ENCODE measurements around the gene ZCCHC13. TPM values are rescaled to one million over a fixed set of nuclear protein-coding genes. Genes with fewer than 3 reads are reported as not detected.
"Not testable (repeated sequence)": the region's sequence is repeated elsewhere in the genome, so short reads cannot be mapped to it uniquely, and the experiment has no call there.

The ZCCHC13 gene
- total RNA-seq, 4 donors from 2014 or later, result not detected

DNA sequence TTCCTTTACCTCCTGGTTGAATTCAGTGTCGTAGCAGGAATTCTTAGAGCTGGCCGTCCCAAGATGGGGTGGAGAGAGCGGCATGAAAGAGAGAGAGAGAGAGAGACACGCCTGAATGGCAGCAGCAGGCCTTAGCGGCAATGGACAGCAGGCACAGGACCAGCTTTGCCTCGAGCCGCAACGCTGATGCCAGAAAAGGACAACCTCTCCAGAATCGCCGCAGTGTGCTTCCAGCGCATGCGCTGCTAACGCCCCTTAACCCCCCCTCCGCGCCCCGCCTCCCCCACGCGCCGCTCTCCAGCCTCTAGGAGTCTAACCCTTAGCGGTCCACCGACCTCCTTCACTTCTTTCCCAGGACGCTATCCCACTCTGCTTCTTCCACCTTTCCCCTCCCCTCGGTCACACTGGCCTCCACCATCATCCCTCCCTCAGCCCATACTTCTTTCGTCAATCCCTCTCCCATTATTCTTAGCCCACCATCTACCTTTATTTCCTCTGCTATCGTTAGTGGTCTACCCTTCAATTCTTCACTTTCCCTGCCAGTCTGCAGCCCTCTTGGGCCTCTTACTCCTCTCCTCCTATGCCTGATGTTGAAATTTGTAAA lies 10.5 kb upstream of the ZCCHC13 start:
- Histone ChIP-seq H3K27ac (peak overlapping the region; percentile 87 to 98 (median 90)), H3K36me3 (no peaks in the 10 kb centered on the region), H3K4me1 (peaks cover 0 to 8% (median 0%) of the 10 kb centered on the region in 3 donors), H3K4me3 (peak overlapping the region; percentile 62 to 83), H3K27me3 (no peaks in the 10 kb centered on the region), H3K9me3 (no peaks in the 10 kb centered on the region)
- ATAC-seq, result peak; percentile 79
- 1 to 21% methylated on average over 3 to 8 of the region's 25 CpGs for WGBS, 2 donors (ENCODE audit: low coverage in 1 of 2)
- TF ChIP-seq POLR2AphosphoS5 (IDR thresholded peaks at IDR 0.05) (peak; percentile 76), EP300 (IDR thresholded peaks at IDR 0.05) (no peak), POLR2A (IDR thresholded peaks at IDR 0.05) (peak; percentile 27 to 36)
- TF ChIP-seq, protein P1, sequence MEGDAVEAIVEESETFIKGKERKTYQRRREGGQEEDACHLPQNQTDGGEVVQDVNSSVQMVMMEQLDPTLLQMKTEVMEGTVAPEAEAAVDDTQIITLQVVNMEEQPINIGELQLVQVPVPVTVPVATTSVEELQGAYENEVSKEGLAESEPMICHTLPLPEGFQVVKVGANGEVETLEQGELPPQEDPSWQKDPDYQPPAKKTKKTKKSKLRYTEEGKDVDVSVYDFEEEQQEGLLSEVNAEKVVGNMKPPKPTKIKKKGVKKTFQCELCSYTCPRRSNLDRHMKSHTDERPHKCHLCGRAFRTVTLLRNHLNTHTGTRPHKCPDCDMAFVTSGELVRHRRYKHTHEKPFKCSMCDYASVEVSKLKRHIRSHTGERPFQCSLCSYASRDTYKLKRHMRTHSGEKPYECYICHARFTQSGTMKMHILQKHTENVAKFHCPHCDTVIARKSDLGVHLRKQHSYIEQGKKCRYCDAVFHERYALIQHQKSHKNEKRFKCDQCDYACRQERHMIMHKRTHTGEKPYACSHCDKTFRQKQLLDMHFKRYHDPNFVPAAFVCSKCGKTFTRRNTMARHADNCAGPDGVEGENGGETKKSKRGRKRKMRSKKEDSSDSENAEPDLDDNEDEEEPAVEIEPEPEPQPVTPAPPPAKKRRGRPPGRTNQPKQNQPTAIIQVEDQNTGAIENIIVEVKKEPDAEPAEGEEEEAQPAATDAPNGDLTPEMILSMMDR (IDR thresholded peaks at IDR 0.05), result peak in 1 of 4 experiments; percentile 12

DNA sequence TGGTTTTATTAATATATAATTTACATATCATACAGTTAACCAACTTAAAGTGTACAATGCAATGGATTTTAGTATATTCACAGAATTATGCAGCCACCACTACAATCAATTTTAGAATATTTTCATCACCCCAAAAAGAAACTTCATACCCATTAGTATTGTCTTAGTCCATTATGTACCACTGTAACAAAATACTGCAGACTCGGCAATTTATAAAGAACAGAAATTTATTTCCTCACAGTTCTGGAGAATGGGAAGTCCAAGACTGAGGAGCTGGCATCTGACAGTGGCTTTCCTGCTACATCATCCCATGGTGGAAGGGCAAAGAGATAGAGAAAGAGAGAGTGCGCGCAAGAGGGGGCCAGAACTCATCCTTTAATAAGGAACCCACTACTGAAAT lies 8.9 kb upstream of the ZCCHC13 start:
- ATAC-seq, result no peak
- Histone ChIP-seq H3K4me3 (no peak overlapping the region), H3K9me3 (no peaks in the 10 kb centered on the region), H3K27me3 (no peaks in the 10 kb centered on the region), H3K36me3 (no peaks in the 10 kb centered on the region), H3K4me1 (no peaks in the 10 kb centered on the region), H3K27ac (no peak overlapping the region)
- no peak for TF ChIP-seq POLR2A (IDR thresholded peaks at IDR 0.05)
- no peak for TF ChIP-seq EP300 (IDR thresholded peaks at IDR 0.05)
- TF ChIP-seq, protein P1 (IDR thresholded peaks at IDR 0.05), result no peak
- TF ChIP-seq POLR2AphosphoS5 (IDR thresholded peaks at IDR 0.05), result no peak
- WGBS, 2 donors (ENCODE audit: low coverage in 1 of 2), result 83 to 95% methylated on average over 1 to 3 of the region's 3 CpGs

DNA sequence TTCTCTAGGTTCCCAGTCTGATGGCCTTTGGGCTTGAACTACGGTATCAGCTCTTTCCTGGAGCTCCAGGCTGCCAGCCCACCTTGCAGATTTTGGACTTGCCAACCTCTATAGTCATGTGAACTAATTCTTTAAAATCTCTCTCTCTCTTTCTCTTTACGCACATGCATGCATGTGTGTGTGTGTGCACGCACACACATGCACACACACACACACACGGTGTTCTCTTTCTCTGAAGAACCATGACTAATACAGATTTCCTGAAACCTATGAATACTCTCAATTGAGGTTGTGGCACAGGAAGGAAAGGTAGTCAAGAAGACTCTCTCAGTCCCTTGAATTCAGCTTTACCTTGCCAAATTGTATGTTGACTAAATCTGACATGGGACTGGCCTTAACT lies 6.2 kb upstream of the ZCCHC13 start:
- no peak overlapping the region for H3K27ac ChIP-seq
- H3K36me3 ChIP-seq, result no peaks in the 10 kb centered on the region
- no peaks in the 10 kb centered on the region for H3K9me3 ChIP-seq
- no peak overlapping the region for H3K4me3 ChIP-seq
- no peak for TF ChIP-seq POLR2A (IDR thresholded peaks at IDR 0.05)
- no peak for TF ChIP-seq POLR2AphosphoS5 (IDR thresholded peaks at IDR 0.05)
- no peak for TF ChIP-seq EP300 (IDR thresholded peaks at IDR 0.05)
- TF ChIP-seq, protein P1 (IDR thresholded peaks at IDR 0.05), result no peak
- H3K4me1 ChIP-seq, result no peaks in the 10 kb centered on the region
- no peak for ATAC-seq
- WGBS, 2 donors (ENCODE audit: low coverage in 1 of 2), result 89 to 100% methylated on average over 1 to 2 of the region's 4 CpGs
- no peaks in the 10 kb centered on the region for H3K27me3 ChIP-seq

DNA sequence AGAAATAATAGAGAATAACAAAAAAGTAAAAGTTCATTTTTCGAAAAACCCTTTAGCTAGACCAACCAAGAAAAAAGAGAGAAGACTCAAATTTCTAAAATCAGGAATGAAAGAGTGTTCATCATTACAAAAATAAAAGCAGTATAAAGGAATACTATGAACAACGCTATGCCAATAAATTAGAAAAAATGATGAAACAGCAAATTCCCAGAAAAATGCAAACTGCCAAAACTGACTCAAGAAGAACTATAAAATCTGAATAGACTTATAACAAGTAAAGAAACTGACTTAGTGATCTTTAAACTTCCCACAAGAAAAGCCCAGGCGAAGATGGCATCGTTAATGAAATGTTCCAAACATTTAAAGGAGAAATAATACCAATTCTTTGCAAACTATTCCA lies 3.1 kb upstream of the ZCCHC13 start:
- H3K4me1 ChIP-seq, result no peaks in the 10 kb centered on the region
- WGBS, 2 donors (ENCODE audit: low coverage in 1 of 2), result 72 to 77% methylated on average over 2 to 4 of the region's 4 CpGs
- no peaks in the 10 kb centered on the region for H3K9me3 ChIP-seq
- TF ChIP-seq POLR2AphosphoS5 (IDR thresholded peaks at IDR 0.05), result no peak
- no peak for TF ChIP-seq POLR2A (IDR thresholded peaks at IDR 0.05)
- TF ChIP-seq, protein P1 (IDR thresholded peaks at IDR 0.05), result no peak
- no peak for TF ChIP-seq EP300 (IDR thresholded peaks at IDR 0.05)
- no peaks in the 10 kb centered on the region for H3K27me3 ChIP-seq
- no peak overlapping the region for H3K27ac ChIP-seq
- no peak for ATAC-seq
- H3K36me3 ChIP-seq, result no peaks in the 10 kb centered on the region
- H3K4me3 ChIP-seq, result no peak overlapping the region

DNA sequence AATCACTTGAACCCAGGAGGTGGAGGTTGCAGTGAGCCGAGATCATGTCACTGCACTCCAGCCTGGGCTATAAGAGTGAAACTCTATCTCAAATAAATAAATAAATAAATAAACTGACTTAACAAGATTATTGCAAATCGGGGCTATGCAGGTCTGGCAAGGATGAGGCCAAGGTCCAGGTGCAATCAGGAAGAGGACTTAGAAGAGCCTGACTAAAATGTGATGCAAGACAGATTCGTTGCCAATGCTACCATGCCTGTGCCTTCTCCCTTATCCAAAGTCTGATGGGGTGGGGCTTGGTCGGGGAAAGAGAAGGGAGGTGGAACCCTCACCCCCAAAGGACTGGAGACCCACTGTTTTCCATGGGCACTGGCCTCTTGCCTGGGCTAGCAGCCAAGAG lies 14.7 kb downstream of the ZCCHC13 start:
- no peaks in the 10 kb centered on the region for H3K27me3 ChIP-seq
- WGBS, 2 donors (ENCODE audit: low coverage in 1 of 2), result 80 to 94% methylated on average over 2 of the region's 4 CpGs
- H3K4me3 ChIP-seq, result no peak overlapping the region
- no peaks in the 10 kb centered on the region for H3K36me3 ChIP-seq
- ATAC-seq, result no peak
- no peaks in the 10 kb centered on the region for H3K4me1 ChIP-seq
- no peak overlapping the region for H3K27ac ChIP-seq
- H3K9me3 ChIP-seq, result no peaks in the 10 kb centered on the region
- no peak for TF ChIP-seq POLR2AphosphoS5 (IDR thresholded peaks at IDR 0.05)
- TF ChIP-seq POLR2A (IDR thresholded peaks at IDR 0.05), result no peak
- TF ChIP-seq, protein P1 (IDR thresholded peaks at IDR 0.05), result no peak
- TF ChIP-seq EP300 (IDR thresholded peaks at IDR 0.05), result no peak

DNA sequence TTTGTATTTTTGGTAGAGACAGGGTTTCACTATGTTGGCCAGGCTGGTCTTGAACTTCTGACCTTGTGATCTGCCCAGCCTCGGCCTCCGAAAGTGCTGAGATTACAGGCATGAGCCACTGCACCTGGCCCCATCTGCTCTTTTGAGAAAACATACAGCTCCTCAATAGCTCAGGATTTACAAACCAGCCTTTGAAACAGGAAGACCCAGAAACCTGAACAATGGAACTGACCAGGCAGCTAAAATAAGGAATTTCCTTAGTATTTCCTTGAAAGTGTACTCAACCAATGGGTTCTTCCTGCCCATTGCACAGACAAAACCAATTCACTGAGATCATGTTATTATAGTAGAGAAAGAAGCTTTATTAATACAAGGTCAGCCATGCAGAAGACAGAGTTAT lies 15.3 kb downstream of the ZCCHC13 start:
- not testable (repeated sequence) for H3K4me3 ChIP-seq, H3K4me1 ChIP-seq, H3K27ac ChIP-seq, H3K27me3 ChIP-seq, ATAC-seq, H3K36me3 ChIP-seq, H3K9me3 ChIP-seq
- no CpG with 5 or more reads among the region's 2 CpGs for WGBS, 2 donors (ENCODE audit: low coverage in 1 of 2)
